GM12873 (cell line): Measurements from ENCODE around the gene MAN1C1.

Experiments used
- TF ChIP-seq, protein P1 (sequence below): IDR thresholded peaks from 2 replicates; pipeline ENCODE4 v1.5.1; 2012; ENCODE audit warnings: low read depth, mild to moderate bottlenecking, moderate library complexity, low read length, control low read depth; ENCODE audit not compliant: insufficient read depth; ENCODE audit errors: missing control alignments

MAN1C1 gene

GRCh38 chr1:25770541-25771220, 154.1 kb downstream of the MAN1C1 start:
- TF ChIP-seq, protein P1, sequence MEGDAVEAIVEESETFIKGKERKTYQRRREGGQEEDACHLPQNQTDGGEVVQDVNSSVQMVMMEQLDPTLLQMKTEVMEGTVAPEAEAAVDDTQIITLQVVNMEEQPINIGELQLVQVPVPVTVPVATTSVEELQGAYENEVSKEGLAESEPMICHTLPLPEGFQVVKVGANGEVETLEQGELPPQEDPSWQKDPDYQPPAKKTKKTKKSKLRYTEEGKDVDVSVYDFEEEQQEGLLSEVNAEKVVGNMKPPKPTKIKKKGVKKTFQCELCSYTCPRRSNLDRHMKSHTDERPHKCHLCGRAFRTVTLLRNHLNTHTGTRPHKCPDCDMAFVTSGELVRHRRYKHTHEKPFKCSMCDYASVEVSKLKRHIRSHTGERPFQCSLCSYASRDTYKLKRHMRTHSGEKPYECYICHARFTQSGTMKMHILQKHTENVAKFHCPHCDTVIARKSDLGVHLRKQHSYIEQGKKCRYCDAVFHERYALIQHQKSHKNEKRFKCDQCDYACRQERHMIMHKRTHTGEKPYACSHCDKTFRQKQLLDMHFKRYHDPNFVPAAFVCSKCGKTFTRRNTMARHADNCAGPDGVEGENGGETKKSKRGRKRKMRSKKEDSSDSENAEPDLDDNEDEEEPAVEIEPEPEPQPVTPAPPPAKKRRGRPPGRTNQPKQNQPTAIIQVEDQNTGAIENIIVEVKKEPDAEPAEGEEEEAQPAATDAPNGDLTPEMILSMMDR = no peak

DNA sequence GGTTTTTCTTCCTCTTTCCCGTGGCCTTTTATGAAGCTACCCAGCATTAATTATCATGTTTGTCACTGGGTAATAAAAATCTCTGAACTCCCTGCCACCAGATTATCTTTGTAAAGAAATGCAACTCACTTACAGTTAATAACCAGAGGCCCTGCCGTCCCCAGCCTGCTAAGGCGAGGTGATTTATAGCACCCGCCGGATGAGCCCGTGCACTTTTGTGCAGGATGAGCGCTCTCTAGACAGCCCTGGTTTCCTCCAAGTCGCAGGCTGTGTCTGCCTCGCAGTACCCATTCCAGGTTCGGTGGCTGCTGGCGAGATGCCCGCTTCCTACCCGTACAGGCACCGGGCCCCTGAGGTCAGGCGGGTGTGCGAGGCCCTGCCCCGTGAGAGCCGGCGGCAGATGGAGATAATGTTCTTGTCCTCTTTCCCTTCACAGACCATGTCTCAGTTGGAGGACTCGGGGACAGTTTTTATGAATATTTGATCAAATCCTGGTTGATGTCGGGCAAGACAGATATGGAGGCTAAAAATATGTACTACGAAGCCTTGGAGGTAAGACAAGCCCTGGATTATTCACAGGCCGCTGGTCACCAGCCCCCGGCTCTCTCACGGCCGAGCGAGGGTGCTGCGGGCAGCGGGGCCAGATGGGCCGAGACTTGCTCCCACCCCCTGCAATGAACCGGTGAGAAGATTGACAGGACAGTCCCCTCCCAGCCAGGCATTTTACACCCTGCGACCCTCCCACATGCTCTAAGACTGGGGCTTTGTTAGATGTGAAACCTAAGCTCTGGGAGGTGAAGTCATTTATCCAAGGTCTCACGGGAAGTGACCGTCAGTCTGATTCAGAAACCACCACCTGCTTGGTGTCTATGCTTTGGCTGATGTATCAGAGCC, 154.9 kb downstream of the MAN1C1 start:
- TF ChIP-seq, protein P1 = no peak

DNA sequence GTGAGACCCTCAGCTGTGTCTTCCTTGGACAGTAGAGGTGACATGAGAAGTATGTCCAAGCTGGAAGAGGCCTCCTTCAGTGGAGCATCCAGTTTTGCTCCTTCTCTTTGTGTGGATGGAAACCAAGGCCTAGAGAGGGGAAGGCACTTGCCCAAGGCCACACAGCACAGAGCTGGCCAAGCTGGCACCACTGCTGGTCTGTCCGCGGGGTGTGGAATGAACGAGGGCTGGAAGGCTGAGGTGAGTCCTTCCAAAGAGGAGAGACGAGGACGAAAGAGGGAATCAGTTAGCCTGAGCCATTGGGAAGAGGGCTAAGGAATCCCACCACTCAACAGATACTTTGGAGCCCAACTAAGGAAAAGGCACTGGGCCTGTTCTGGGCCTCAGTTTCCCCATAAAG, 155.6 kb downstream of the MAN1C1 start:
- TF ChIP-seq, protein P1 = no peak

- TF ChIP-seq, protein P1 = no peak
Observed at GRCh38 chr1:25772692-25773245, 156.2 kb downstream of the MAN1C1 start.

DNA sequence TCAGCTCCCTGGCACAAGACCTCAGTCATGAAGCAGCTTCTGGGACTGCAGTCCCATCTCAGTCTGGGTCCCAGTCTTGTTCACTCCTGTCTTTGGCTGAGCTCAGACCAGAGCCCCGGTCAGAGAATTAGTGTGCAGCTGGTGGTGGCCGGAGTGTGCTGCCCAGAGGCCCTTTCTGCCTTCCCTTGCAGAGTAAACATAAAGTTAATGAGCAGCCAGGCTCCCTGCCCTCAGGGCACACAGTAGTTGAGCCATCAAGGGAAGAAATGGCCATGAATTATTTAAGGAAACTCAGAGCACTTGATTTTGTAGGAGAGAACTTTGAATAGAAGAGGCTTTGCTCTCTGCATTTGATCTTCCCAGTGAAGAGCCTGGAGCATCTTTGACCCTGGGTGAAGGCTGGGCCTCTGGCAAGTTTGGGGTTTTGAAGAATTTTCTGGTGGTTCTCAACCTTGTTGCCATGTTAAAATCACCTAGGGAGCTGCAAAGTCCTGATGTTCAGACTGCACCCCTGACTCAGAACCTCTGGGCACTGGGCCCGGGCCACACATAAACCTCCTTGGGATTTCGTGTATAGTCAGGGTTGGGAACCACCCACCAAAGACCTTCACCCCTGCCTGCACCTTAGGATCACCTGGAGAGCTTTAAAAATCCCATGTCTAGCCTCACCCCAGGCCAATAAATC, 157.0 kb downstream of the MAN1C1 start:
- TF ChIP-seq, protein P1 = no peak

DNA sequence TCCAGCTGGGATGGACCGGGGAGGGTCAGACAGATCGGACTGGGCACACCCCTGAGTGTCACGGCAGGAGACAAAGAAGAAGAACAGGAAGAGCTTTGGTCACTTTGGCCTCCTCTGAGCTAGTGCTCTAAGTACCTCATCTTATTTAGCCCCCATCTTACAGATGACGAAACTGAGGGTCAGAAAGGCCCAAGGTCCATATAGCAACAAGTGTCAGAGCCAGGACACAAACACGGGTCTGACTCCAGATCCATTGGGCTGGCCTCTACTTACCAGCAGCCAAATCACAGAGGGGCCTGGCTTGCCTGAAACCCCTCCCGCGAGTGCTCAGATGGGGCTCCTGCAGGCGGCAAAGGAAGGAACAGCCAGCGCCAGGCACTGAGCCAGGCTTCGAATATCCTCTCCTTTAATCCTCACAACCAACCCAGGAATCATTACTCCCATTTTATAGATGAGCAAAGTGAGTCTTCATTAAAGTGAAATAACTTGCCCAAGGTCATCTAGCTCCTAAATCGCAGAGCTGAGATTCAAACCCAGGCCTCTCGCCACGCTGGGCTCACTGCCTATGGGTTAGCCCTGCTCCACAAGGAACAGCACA, 157.7 kb downstream of the MAN1C1 start:
- TF ChIP-seq, protein P1 = no peak
